A673 (cell line): ENCODE measurements around the gene SUV39H2. TPM values are rescaled to one million over a fixed set of nuclear protein-coding genes. Genes with fewer than 3 reads are reported as not detected.
A peak's percentile ranks its signal among the peaks of the same experiment; 100 is the strongest.

Experiments used
- BruUV-seq: library from RNA; stranded (reverse); fragments of 400-500 nt; replicated peaks from 2 replicates; lab custom pipeline; 2021; lab: Mats Ljungman, UMichigan
- CTCF ChIA-PET: fragments of 300-600 bp; sonication (Branson Sonifier 250); formaldehyde crosslinking; loops from one replicate; lab custom pipeline; 2022; ENCODE audit warnings: antibody characterized with exemption; lab: Charles Lee
- POLR2A ChIA-PET: fragments of 300-600 bp; sonication (Branson Sonifier 250); formaldehyde crosslinking; loops from one replicate; lab custom pipeline; 2022; ENCODE audit warnings: antibody characterized with exemption; ENCODE audit not compliant: low non-redundant PET; lab: Charles Lee
- DNase-seq: peaks from one replicate; pipeline ENCODE4 v3.0.0-alpha.2; 2015; ENCODE audit warnings: low spot score
- H3K27ac ChIP-seq: fragments of 200-600 bp; sonication (generic); 2 replicates; pipeline ENCODE4 v1.5.1; 2016; ENCODE audit warnings: mixed run types, low read depth, mild to moderate bottlenecking, mixed read lengths, antibody characterized with exemption, low read length; ENCODE audit not compliant: poor library complexity, severe bottlenecking
- H3K27me3 ChIP-seq: fragments of 200-600 bp; sonication (generic); replicated peaks from 2 replicates; pipeline ENCODE4 v1.6.1; 2017; ENCODE audit warnings: mixed run types, low read depth, mild to moderate bottlenecking, mixed read lengths, antibody characterized with exemption, low read length; ENCODE audit not compliant: insufficient read depth, poor library complexity
- H3K36me3 ChIP-seq: fragments of 200-600 bp; sonication (generic); 2 replicates; pipeline ENCODE4 v1.6.1; 2016; ENCODE audit warnings: mixed run types, mild to moderate bottlenecking, mixed read lengths, antibody characterized with exemption, low read length; ENCODE audit not compliant: insufficient read depth, poor library complexity, severe bottlenecking
- H3K4me1 ChIP-seq: fragments of 200-600 bp; sonication (generic); 2 replicates; pipeline ENCODE4 v1.6.1; 2017; ENCODE audit warnings: mixed run types, mild to moderate bottlenecking, mixed read lengths, antibody characterized with exemption, low read length; ENCODE audit not compliant: insufficient read depth, poor library complexity, severe bottlenecking
- H3K4me3 ChIP-seq: fragments of 200-600 bp; sonication (generic); 2 replicates; pipeline ENCODE4 v1.5.1; 2016; ENCODE audit warnings: low read depth, mixed run types, mild to moderate bottlenecking, mixed read lengths, low read length; ENCODE audit not compliant: poor library complexity, severe bottlenecking
- H3K9me3 ChIP-seq: fragments of 200-600 bp; sonication (generic); 2 replicates; pipeline ENCODE4 v1.6.1; 2016; ENCODE audit warnings: mixed run types, low read depth, mild to moderate bottlenecking, mixed read lengths, antibody characterized with exemption, low read length; ENCODE audit not compliant: poor library complexity, severe bottlenecking
- EZH2 ChIP-seq: fragments of 200-600 bp; sonication (generic); IDR thresholded peaks from 2 replicates; pipeline ENCODE4 v1.6.1; 2017; ENCODE audit warnings: borderline replicate concordance, low read depth, mild to moderate bottlenecking, mixed read lengths, antibody characterized with exemption, low read length; ENCODE audit not compliant: poor library complexity, severe bottlenecking
- intact Hi-C: fragments of 100-400 bp; cut with micrococcal nuclease; formaldehyde crosslinking; loops from one replicate; pipeline ENCODE4 v1.10.0; 2022; ENCODE audit not compliant: unreplicated experiment
- total RNA-seq: library from RNA; stranded (reverse); gene quantifications from 2 replicates; pipeline ENCODE4 v1.2.3, GENCODE V29; 2021
- TF ChIP-seq, protein P1 (sequence below): fragments of 300-800, 200-600 bp; sonication (generic); conservative IDR thresholded peaks from 2 replicates; pipeline ENCODE4 v1.5.1; 2017; ENCODE audit warnings: low read depth, mild to moderate bottlenecking, antibody characterized with exemption, low read length, moderate library complexity, mixed read lengths

The SUV39H2 gene
- total RNA-seq, 1 experiment from 2014 or later, result 83.2 TPM

DNA sequence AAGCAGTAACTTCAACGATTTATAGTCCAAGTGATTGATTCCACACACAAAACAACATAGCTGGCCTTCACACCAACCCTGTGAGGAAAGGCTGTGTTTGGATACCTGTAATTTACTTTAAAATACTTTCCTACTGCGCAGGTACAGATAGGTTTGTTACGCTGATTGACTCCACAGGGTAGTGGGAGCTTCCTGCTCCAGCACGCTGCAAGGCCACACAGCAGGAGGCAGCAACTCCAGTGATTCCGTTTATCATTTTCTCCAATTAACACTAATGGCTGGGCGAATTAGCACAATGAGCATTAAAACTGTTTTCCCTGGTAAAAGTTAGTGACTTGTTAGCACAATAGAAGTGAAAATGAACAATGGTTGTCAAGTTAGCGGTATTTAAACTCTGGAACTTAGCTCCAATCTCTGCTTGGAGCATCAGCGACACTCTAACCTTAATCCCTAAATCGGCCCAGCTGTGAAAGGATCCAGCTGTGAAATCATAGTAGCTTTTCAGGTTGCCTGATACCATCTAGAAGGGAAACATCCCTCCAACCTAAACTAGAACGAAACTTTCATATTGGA, 74.3 kb downstream of the SUV39H2 start:
- Histone ChIP-seq H3K4me3 (peak overlapping the region; percentile 73), H3K4me1 (peaks cover 17% of the 10 kb centered on the region), H3K27ac (peak overlapping the region; percentile 51), H3K27me3 (no peaks in the 10 kb centered on the region), H3K36me3 (peaks cover 3% of the 10 kb centered on the region), H3K9me3 (no peaks in the 10 kb centered on the region)
- POLR2A ChIA-PET, result no interaction called here
- intact Hi-C loops, result loop anchor here (5.0 kb wide), 1 partner anchor 76 kb away; the partner anchor contains the start of gene SUV39H2
- DNase-seq, result no peak
- TSS peak; percentile 41 for BruUV-seq
- CTCF ChIA-PET, result interaction anchor here (0.7 kb wide), 1 partner anchor 454 kb away, joined by 3 read pairs; no protein-coding TSS in a partner anchor
- TF ChIP-seq EZH2, result no peak
- TF ChIP-seq, protein P1, sequence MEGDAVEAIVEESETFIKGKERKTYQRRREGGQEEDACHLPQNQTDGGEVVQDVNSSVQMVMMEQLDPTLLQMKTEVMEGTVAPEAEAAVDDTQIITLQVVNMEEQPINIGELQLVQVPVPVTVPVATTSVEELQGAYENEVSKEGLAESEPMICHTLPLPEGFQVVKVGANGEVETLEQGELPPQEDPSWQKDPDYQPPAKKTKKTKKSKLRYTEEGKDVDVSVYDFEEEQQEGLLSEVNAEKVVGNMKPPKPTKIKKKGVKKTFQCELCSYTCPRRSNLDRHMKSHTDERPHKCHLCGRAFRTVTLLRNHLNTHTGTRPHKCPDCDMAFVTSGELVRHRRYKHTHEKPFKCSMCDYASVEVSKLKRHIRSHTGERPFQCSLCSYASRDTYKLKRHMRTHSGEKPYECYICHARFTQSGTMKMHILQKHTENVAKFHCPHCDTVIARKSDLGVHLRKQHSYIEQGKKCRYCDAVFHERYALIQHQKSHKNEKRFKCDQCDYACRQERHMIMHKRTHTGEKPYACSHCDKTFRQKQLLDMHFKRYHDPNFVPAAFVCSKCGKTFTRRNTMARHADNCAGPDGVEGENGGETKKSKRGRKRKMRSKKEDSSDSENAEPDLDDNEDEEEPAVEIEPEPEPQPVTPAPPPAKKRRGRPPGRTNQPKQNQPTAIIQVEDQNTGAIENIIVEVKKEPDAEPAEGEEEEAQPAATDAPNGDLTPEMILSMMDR, result no peak

DNA sequence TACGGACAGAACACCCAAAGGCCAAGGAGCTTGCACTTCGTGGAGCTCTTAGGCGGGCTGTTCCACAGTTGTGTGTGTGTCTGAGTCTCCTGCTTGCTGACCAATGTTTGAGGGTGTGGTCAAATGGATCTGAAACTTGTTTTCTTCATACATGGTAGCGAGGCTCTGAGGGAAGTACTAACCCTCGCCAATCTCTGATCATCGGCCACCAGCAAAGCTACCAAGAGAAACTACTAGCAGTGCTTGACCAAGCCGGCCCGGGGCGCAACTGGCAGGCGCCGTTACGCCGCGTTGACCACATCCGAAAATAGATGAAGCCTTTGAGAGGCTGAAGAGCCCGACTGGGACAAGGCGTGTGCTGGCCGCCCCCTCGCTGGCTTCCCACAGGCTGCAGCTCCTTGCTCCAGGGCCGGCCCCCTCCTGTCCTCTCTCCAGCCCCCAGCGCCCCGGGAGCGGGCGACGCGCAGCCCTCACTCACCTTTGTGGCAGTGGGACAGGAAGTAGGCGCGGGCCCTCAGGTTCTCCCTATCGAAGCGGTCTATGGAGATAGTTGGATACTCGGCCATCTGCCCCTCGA, 74.8 kb downstream of the SUV39H2 start:
- intact Hi-C loops, result loop anchor here (5.0 kb wide), 1 partner anchor 76 kb away; the partner anchor contains the start of gene SUV39H2
- TF ChIP-seq, protein P1, result no peak
- TF ChIP-seq EZH2, result no peak
- Histone ChIP-seq H3K4me3 (peak overlapping the region; percentile 73), H3K27ac (peak overlapping the region; percentile 51), H3K9me3 (no peaks in the 10 kb centered on the region), H3K27me3 (no peaks in the 10 kb centered on the region), H3K36me3 (no peaks in the 10 kb centered on the region), H3K4me1 (peaks cover 17% of the 10 kb centered on the region)
- CTCF ChIA-PET, result interaction anchor here (0.7 to 1.0 kb wide), 2 partner anchors 18 to 454 kb away, joined by 3 to 5 read pairs; no protein-coding TSS in a partner anchor
- BruUV-seq, result no TSS peak
- peak; percentile 36 for DNase-seq
- POLR2A ChIA-PET, result no interaction called here

Other genes with a start within 250 kb of the SUV39H2 start
- gene FAM107B, start 104.0 kb upstream of the SUV39H2 start, total RNA-seq, result 61.6 and 66.1 TPM in 2 replicates
- gene CDNF, start 40.8 kb upstream of the SUV39H2 start, total RNA-seq, result 0.34 and 0.83 TPM in 2 replicates
- gene HSPA14, start 40.6 kb upstream of the SUV39H2 start, total RNA-seq, result 42.2 and 46.9 TPM in 2 replicates
- gene MSANTD7, start 40.6 kb upstream of the SUV39H2 start, total RNA-seq, result 19.1 and 20.3 TPM in 2 replicates
- gene DCLRE1C, start 75.2 kb downstream of the SUV39H2 start, total RNA-seq, result 13.1 and 14.6 TPM in 2 replicates
- 1.4 TPM in 1 of 2 replicates, not detected in the other for gene MEIG1, start 80.5 kb downstream of the SUV39H2 start, total RNA-seq
- 1.1 and 1.6 TPM in 2 replicates for gene OLAH, start 165.1 kb downstream of the SUV39H2 start, total RNA-seq
- 2.0 and 2.6 TPM in 2 replicates for gene ACBD7, start 209.9 kb downstream of the SUV39H2 start, total RNA-seq
- 20.9 and 23.8 TPM in 2 replicates for gene RPP38, start 218.5 kb downstream of the SUV39H2 start, total RNA-seq